GM12878 (cell line): ENCODE data around the gene FEN1.

Source experiments
- CBFB ChIP-seq: IDR thresholded peaks from 2 replicates; pipeline ENCODE4 v1.6.1; 2016; ENCODE audit warnings: antibody characterized with exemption, low read depth
- CTCF ChIP-seq, 3 experiments: IDR thresholded peaks in 2 of 3; conservative IDR thresholded peaks in 1 of 3; 2 replicates each; pipeline ENCODE4 v1.5.1; 2011; ENCODE audit warnings: low read depth in 3 of 3, low read length in 3 of 3, mild to moderate bottlenecking in 3 of 3, control low read depth in 2 of 3, moderate library complexity in 2 of 3, inconsistent platforms in 1 of 3, mixed read lengths in 1 of 3; ENCODE audit not compliant: control insufficient read depth in 2 of 3, insufficient read depth in 1 of 3; ENCODE audit errors: extremely low read depth in 1 of 3
- ETV6 ChIP-seq, 2 experiments: fragments of 450-650 bp in 1 of 2; IDR thresholded peaks in 1 of 2; conservative IDR thresholded peaks in 1 of 2; 2 replicates each; pipeline ENCODE4 v1.6.1; 2014; ENCODE audit warnings: antibody characterized with exemption in 1 of 2, borderline replicate concordance in 1 of 2, low read depth in 1 of 2, mild to moderate bottlenecking in 1 of 2, moderate library complexity in 1 of 2
- EZH2 ChIP-seq: IDR thresholded peaks from 2 replicates; pipeline ENCODE4 v1.6.1; 2012; ENCODE audit warnings: low read depth, mild to moderate bottlenecking, control low read depth, inconsistent platforms, low read length, borderline replicate concordance; ENCODE audit not compliant: control insufficient read depth
- NR2C2 ChIP-seq: IDR thresholded peaks from 2 replicates; pipeline ENCODE4 v1.6.1; 2011; ENCODE audit warnings: borderline replicate concordance, low read depth; ENCODE audit not compliant: control insufficient read depth, insufficient read length
- STAT3 ChIP-seq: IDR thresholded peaks from 2 replicates; pipeline ENCODE4 v1.6.1; 2011; ENCODE audit warnings: low read depth, low read length, improper control_type of control experiment
- TAF1 ChIP-seq: IDR thresholded peaks from 2 replicates; pipeline ENCODE4 v1.6.1; 2011; ENCODE audit warnings: mild to moderate bottlenecking, low read depth, low read length, borderline replicate concordance
- ZBTB11 ChIP-seq: fragments of 450-650 bp; formaldehyde crosslinking; IDR thresholded peaks from 2 replicates; pipeline ENCODE4 v1.5.0; 2022; ENCODE audit warnings: mild to moderate bottlenecking, missing genetic modification characterization
- ZNF274 ChIP-seq: IDR thresholded peaks from one replicate; pipeline ENCODE4 v1.8.0; 2011; ENCODE audit not compliant: insufficient read length, insufficient read depth

- TF ChIP-seq TAF1 (no peak), NR2C2 (no peak), EZH2 (no peak), CBFB (no peak), CTCF (IDR thresholded peaks at IDR 0.05 in 2 of 3, conservative IDR thresholded peaks at IDR 0.05 in 1 of 3; ENCODE audit: control insufficient read depth in 2 of 3, extremely low read depth in 1 of 3, insufficient read depth in 1 of 3, low read depth in 3 of 3, low read length in 3 of 3) (no peak), ZBTB11 (CRISPR knock-in tag) (no peak), ETV6 (conservative IDR thresholded peaks at IDR 0.05 in 1 of 2, IDR thresholded peaks at IDR 0.05 in 1 of 2; ENCODE audit: borderline replicate concordance in 1 of 2, low read depth in 1 of 2) (no peak), ZNF274 (no peak), STAT3 (no peak)
Observed at GRCh38 chr11:61745781-61746441, 46.8 kb upstream of the FEN1 start.
